ENCODE measurements around the gene MRPL49. TPM values are rescaled to one million over a fixed set of nuclear protein-coding genes. Genes with fewer than 3 reads are reported as not detected.

MRPL49 gene
- total RNA-seq, 1 experiment from 2014 or later, result 55.9 TPM

GRCh38 chr11:65078786-65079342 is 43.3 kb upstream of the MRPL49 start:
- CTCF ChIA-PET, result interaction anchor here (0.6 to 1.8 kb wide), 3 partner anchors 10 to 249 kb away, joined by 3 to 4 read pairs (median 4); a partner anchor contains a TSS
- H3K4me3 Mint-ChIP-seq, result no peak overlapping the region
- H3K4me1 Mint-ChIP-seq, result peaks cover 15% of the 10 kb centered on the region
- POLR2A ChIA-PET, result no interaction called here
- H3K27ac Mint-ChIP-seq, result peak overlapping the region; percentile 54
- no peak for TF ChIP-seq SMAD3 (CRISPR knock-in tag; IDR thresholded peaks at IDR 0.05; ENCODE audit: borderline replicate concordance)
- TF ChIP-seq, protein P1, sequence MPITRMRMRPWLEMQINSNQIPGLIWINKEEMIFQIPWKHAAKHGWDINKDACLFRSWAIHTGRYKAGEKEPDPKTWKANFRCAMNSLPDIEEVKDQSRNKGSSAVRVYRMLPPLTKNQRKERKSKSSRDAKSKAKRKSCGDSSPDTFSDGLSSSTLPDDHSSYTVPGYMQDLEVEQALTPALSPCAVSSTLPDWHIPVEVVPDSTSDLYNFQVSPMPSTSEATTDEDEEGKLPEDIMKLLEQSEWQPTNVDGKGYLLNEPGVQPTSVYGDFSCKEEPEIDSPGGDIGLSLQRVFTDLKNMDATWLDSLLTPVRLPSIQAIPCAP (CRISPR knock-in tag; IDR thresholded peaks at IDR 0.05), result no peak
- TF ChIP-seq ZNF219 (CRISPR knock-in tag; IDR thresholded peaks at IDR 0.05; ENCODE audit: borderline replicate concordance), result no peak
- TF ChIP-seq, protein P2, sequence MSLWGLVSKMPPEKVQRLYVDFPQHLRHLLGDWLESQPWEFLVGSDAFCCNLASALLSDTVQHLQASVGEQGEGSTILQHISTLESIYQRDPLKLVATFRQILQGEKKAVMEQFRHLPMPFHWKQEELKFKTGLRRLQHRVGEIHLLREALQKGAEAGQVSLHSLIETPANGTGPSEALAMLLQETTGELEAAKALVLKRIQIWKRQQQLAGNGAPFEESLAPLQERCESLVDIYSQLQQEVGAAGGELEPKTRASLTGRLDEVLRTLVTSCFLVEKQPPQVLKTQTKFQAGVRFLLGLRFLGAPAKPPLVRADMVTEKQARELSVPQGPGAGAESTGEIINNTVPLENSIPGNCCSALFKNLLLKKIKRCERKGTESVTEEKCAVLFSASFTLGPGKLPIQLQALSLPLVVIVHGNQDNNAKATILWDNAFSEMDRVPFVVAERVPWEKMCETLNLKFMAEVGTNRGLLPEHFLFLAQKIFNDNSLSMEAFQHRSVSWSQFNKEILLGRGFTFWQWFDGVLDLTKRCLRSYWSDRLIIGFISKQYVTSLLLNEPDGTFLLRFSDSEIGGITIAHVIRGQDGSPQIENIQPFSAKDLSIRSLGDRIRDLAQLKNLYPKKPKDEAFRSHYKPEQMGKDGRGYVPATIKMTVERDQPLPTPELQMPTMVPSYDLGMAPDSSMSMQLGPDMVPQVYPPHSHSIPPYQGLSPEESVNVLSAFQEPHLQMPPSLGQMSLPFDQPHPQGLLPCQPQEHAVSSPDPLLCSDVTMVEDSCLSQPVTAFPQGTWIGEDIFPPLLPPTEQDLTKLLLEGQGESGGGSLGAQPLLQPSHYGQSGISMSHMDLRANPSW (CRISPR knock-in tag; conservative IDR thresholded peaks at IDR 0.05; ENCODE audit: low read depth), result no peak
- no peak for TF ChIP-seq JAZF1 (CRISPR knock-in tag; IDR thresholded peaks at IDR 0.05)
- TF ChIP-seq GRHL2 (CRISPR knock-in tag; IDR thresholded peaks at IDR 0.05; ENCODE audit: insufficient replicate concordance, severe bottlenecking), result no peak
- no peak for TF ChIP-seq ZBTB21 (CRISPR knock-in tag; IDR thresholded peaks at IDR 0.05; ENCODE audit: borderline replicate concordance)
- TF ChIP-seq NR1H2 (CRISPR knock-in tag; IDR thresholded peaks at IDR 0.05), result no peak
- no peak for TF ChIP-seq KAT7 (CRISPR knock-in tag; IDR thresholded peaks at IDR 0.05; ENCODE audit: borderline replicate concordance)
- TF ChIP-seq, protein P3, sequence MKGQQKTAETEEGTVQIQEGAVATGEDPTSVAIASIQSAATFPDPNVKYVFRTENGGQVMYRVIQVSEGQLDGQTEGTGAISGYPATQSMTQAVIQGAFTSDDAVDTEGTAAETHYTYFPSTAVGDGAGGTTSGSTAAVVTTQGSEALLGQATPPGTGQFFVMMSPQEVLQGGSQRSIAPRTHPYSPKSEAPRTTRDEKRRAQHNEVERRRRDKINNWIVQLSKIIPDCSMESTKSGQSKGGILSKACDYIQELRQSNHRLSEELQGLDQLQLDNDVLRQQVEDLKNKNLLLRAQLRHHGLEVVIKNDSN (CRISPR knock-in tag; IDR thresholded peaks at IDR 0.05), result no peak
- TF ChIP-seq, protein P4, sequence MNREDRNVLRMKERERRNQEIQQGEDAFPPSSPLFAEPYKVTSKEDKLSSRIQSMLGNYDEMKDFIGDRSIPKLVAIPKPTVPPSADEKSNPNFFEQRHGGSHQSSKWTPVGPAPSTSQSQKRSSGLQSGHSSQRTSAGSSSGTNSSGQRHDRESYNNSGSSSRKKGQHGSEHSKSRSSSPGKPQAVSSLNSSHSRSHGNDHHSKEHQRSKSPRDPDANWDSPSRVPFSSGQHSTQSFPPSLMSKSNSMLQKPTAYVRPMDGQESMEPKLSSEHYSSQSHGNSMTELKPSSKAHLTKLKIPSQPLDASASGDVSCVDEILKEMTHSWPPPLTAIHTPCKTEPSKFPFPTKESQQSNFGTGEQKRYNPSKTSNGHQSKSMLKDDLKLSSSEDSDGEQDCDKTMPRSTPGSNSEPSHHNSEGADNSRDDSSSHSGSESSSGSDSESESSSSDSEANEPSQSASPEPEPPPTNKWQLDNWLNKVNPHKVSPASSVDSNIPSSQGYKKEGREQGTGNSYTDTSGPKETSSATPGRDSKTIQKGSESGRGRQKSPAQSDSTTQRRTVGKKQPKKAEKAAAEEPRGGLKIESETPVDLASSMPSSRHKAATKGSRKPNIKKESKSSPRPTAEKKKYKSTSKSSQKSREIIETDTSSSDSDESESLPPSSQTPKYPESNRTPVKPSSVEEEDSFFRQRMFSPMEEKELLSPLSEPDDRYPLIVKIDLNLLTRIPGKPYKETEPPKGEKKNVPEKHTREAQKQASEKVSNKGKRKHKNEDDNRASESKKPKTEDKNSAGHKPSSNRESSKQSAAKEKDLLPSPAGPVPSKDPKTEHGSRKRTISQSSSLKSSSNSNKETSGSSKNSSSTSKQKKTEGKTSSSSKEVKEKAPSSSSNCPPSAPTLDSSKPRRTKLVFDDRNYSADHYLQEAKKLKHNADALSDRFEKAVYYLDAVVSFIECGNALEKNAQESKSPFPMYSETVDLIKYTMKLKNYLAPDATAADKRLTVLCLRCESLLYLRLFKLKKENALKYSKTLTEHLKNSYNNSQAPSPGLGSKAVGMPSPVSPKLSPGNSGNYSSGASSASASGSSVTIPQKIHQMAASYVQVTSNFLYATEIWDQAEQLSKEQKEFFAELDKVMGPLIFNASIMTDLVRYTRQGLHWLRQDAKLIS (CRISPR knock-in tag; IDR thresholded peaks at IDR 0.05; ENCODE audit: borderline replicate concordance), result no peak
- TF ChIP-seq, protein P5, sequence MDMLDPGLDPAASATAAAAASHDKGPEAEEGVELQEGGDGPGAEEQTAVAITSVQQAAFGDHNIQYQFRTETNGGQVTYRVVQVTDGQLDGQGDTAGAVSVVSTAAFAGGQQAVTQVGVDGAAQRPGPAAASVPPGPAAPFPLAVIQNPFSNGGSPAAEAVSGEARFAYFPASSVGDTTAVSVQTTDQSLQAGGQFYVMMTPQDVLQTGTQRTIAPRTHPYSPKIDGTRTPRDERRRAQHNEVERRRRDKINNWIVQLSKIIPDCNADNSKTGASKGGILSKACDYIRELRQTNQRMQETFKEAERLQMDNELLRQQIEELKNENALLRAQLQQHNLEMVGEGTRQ (CRISPR knock-in tag; IDR thresholded peaks at IDR 0.05), result no peak
- no peak for TF ChIP-seq NFATC4 (CRISPR knock-in tag; IDR thresholded peaks at IDR 0.05)
- TF ChIP-seq FOXP1 (CRISPR knock-in tag; IDR thresholded peaks at IDR 0.05; ENCODE audit: borderline replicate concordance), result no peak
- no peak for TF ChIP-seq ZNF671 (CRISPR knock-in tag; IDR thresholded peaks at IDR 0.05)
- TF ChIP-seq E2F1 (CRISPR knock-in tag; IDR thresholded peaks at IDR 0.05), result no peak
- no peak for TF ChIP-seq ATF2 (CRISPR knock-in tag; IDR thresholded peaks at IDR 0.05; ENCODE audit: borderline replicate concordance, low read depth)
- no peak for TF ChIP-seq CREB1 (CRISPR knock-in tag; IDR thresholded peaks at IDR 0.05)
- TF ChIP-seq MYBL2 (CRISPR knock-in tag; IDR thresholded peaks at IDR 0.05), result no peak
- peaks cover 61% of the 10 kb centered on the region for H3K36me3 Mint-ChIP-seq
- H3K27me3 Mint-ChIP-seq (ENCODE audit: low read depth), result no peaks in the 10 kb centered on the region
- no peaks in the 10 kb centered on the region for H3K9me3 Mint-ChIP-seq
- ATAC-seq (no peak), DNase-seq (ENCODE audit: low spot score) (no peak)

Data from WTC11 (cell line).